G401 (cell line): Measurements from ENCODE around the gene RTL10. TPM values are rescaled to one million over a fixed set of nuclear protein-coding genes. Genes with fewer than 3 reads are reported as not detected.
"Not testable (repeated sequence)": the region's sequence is repeated elsewhere in the genome, so short reads cannot be mapped to it uniquely, and the experiment has no call there.

ENCODE experiments used
- DNase-seq: peaks from one replicate; pipeline ENCODE4 v3.0.0-alpha.2; 2015; ENCODE audit warnings: low spot score
- in situ Hi-C: cut with HindIII; loops from 2 replicates; pipeline ENCODE4 v1.10.0; 2016; ENCODE audit warnings: low sequenced_read_pairs, mixed read lengths
- total RNA-seq: library from RNA; depleted of rRNA; stranded (reverse); fragments of >200 nt; shearing (Covaris generic); gene quantifications from 2 replicates; pipeline ENCODE4 v1.2.3, GENCODE V29; 2014

RTL10 gene
- total RNA-seq, 1 experiment from 2014 or later: 11.0 TPM

DNA sequence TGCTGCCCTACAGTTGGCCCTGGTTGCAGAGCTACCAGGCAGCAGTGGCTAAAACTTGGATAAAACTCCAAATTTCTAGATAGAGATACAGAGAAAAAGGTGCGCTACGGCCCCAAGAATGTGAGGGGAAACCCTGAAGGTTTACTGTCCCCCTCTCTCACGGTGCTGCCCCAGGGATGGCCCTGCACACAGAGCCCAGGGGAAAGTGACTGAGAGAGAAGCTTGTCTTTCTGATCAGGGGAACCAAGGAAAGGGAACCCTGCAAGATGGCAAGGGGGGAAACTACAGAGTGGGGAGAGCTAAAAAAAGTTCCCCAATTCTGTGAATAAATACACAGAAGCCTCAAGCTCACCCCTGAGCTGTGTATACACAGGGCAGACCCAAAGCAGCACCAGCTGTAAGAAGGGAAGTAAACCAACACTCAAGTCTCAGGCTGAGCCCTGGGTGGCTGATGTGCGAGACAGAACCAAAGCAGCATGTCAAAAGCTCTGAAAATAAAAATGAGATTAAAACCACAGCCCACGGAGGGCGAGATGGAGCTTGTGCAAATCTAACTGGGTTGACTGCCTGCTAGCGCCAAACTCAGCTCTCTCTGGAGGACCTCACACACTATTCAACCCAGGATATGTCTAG is 22.1 kb downstream of the RTL10 start:
- in situ Hi-C loops: no loop called here
- no peak for DNase-seq

DNA sequence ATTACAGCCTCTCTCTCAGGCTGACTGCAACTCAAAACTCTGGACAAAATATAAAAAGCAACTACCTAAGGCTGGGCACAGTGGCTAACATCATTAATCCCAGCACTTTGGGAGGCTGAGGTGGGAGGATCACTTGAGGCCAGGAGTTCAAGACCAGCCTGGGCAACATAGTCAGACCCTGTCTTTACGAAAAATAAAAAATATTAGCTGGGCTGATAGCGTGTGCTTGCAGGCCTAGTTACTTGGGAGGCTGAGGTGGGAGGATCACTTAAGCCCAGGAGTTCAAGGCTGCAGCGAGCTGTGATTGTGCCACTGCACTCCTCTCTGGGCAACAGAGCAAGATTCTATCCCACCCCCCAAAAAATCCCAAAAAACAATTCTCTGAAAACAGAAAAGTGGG is 22.7 kb downstream of the RTL10 start:
- in situ Hi-C loops, DNase-seq: not testable (repeated sequence)

DNA sequence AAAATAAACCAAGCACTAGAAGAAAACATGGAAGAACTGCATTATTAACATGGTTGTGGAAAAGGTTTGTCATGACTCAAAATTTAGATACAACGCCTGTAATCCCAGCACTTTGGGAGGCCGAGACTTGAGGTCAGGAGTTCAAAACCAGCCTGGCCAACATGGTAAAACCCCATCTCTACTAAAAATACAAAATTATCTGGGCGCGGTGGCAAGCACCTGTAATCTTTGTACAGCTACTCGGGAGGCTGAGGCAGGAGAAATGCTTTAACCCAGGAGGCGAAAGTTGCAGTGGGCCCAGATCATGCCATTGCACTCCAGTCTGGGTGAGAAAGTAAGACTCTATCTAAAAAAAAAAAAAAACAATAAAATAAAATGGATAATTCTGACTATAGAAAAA is 23.7 kb downstream of the RTL10 start:
- no peak for DNase-seq

DNA sequence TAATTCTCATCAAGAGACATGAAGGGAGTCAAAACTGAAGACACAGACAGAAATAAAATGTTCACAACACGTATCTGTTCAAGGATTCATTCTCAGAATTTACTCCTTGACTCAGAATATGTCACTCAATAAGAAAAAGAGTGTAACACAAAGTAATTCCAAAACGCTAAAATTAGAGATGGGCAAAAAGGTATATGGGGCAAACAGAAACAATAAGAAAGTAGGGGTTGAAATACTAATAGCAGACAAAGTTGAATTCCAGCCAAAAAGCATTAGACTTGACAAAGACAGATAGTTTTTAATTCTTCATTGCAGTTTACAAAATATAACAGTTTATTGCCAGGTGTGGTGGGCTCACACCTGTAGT is 26.7 kb downstream of the RTL10 start:
- DNase-seq: no peak
- in situ Hi-C loops: no loop called here

More for the DNA sequence above, 23.7 kb downstream of the RTL10 start:
- in situ Hi-C loops: no loop called here

DNA sequence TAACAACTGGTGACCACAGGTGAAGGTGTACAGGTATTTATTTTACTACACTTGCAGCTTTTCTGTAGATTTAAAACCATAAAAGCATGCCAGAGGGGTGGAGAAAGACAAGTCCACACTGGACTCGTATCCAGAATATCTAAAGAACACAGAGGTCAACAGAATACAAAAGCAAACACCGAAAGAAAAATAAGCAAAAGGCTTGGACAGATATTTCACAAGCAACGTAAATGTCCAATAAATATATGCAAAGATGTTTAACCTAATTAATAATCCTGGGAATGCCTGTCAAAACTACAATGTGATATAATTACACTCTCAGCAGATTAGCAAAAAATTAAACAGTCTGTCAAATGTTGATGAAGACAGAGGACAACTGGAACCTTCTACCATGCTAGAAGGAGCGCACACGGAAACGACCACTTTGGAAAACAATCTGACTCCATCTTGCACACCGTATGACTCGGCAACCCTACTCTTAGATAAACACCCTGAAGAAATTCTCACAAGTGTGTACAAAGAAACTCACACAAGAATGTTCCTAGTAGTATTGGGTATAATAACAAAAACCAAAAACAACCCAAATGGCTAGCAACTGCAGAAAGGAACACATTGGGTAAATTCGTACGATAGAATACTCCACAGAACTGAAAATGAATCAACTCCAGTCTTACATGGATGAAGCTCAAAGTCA is 27.2 kb downstream of the RTL10 start:
- no peak for DNase-seq
- in situ Hi-C loops: no loop called here

DNA sequence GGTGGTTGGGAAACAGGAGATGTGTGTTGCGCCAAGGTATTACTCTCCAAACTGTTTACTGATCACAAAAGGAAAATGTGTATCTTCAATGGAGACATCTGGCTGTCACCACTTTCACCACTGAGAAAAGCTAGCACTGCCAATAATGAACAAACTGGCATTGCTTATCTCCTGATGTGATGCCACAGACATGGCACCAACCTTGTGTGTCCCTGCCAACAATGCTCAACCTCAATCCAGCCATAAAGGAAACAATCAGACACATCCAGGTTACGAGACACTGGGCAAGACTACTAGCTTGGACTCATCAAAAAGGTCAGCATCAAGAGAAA is 28.1 kb downstream of the RTL10 start:
- in situ Hi-C loops: no loop called here
- DNase-seq: no peak

DNA sequence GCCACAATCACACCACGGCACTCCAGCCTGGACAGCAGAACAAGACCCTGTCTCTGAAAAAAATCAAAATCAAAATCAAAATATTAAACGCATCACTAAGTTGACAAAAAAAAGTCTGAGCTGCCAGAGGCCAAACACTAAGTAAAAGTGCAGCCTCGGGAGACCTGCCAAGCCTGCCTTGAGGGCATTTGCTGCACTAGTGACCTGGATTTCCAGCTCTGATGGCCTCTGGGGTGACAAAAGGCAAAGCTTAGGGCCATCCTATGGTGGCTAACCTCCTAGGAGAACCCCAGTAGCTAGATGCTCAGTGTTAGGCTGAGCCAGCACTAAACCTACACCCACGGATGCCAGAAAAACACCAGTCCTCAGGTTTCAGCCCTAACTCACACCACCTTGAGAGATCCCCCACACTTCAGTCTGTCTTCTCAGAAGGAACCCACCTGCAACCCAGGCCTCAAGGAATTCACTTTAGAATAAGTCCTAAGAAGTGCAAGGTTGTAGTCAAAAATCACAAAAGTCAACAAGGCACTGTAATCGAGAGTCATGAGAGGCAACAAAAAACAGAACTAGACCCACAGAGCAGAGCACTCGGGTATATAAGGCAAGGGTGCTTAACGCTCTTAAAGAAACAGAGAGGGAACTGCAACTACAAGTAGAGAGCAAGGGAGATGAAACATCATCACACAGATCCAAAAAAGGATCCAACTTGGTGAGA is 28.6 kb downstream of the RTL10 start:
- no peak for DNase-seq
- in situ Hi-C loops: no loop called here

DNA sequence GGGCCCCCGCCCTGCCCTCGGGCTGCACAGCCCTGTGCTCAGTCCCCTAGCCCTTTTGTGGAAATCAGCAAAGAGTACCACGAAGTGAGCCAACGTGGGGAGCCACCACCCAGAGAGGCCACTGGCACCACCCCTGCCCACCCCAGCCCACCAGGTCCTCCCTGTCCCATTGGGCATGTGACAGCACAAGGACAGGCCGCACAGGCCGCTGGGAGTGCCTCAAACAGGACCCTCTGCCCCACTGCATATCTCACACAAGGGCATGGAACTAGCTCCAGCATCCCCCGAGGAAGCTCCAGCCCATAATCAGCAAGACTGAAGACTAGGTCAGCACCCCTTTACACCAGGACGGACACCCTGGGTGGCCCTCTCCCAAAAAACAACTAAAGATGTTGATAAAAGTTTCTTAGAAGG is 29.7 kb downstream of the RTL10 start:
- DNase-seq: no peak
- in situ Hi-C loops: no loop called here

DNA sequence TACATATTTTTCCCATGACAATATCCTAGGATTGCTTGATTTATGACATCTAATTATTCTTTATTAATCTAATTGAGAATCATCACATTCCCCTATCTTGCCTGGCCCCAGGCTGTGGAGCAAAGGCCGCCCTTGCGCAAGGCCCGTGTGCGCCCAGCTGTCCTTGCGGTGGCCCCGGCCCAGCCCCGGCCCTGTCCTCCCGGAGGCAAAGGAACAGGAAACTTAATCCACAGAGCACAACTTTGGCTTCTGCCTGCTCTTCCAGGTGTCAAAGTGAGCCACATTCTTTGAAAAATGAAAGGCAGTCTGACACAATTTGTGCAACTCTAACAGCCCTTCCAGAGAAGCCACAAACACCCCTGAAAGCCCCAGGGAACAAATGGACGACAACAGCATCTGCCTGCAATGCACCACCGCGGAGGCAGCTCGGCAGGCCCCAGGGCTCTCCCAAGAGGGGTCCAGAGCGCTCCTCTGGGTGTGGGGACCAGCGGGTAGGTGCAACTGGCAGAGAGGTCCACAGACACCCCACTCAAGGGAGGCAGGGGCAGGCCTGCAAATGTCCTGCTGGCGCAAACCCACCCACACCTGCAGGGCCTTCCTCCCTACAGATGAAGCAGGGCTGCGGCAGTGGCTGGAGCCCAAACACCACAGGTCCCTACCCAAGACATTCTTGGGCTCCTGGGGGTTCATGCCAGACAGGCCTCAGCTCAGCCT is 30.3 kb downstream of the RTL10 start:
- in situ Hi-C loops: no loop called here
- no peak for DNase-seq

DNA sequence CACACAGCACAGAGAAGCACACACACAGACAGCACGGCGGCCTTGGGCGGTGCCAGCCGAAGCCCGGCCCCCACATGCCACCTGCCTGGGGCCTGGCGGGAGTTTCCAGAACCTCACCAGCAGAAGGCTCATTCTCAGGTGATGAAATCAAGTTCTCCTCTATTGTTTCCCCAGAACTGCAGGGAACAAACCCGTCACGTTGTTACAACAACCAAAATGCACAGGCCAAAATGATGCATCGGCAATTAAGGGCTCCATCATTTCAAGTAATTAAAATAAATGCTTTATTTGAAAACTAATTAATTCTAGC is 30.8 kb downstream of the RTL10 start:
- in situ Hi-C loops: no loop called here
- DNase-seq: no peak

DNA sequence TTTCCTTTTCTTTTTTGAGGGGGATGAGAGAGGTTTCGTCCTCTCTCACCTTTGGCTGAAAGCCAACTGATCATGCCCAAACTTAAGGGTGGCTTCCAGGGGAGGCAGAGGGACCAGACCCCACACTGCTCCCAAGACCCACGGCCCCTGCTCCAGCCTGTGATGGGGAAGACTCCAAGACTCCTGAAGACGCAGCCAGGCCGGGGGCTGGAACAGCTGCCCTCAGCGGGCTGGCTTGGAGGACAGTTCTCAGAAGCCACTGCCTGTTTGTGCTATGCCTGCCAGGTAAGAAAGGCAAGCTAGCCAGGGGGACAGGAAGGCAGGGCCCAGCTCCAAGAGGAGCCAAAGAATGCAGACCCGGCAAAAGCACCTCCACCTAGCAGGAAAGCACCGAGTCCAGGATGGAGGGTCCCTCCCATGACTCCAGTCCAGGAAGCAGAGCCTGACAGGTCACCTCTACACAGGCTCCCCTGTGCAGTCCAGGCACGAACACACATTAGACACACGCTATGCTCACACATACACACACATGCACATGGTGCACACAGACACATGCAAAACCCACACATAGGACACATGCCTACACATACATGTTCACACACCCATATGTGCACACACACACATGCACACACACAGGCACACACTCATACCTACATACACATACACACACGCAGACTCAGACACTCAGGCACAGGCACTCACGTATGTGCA is 31.3 kb downstream of the RTL10 start:
- DNase-seq: no peak

DNA sequence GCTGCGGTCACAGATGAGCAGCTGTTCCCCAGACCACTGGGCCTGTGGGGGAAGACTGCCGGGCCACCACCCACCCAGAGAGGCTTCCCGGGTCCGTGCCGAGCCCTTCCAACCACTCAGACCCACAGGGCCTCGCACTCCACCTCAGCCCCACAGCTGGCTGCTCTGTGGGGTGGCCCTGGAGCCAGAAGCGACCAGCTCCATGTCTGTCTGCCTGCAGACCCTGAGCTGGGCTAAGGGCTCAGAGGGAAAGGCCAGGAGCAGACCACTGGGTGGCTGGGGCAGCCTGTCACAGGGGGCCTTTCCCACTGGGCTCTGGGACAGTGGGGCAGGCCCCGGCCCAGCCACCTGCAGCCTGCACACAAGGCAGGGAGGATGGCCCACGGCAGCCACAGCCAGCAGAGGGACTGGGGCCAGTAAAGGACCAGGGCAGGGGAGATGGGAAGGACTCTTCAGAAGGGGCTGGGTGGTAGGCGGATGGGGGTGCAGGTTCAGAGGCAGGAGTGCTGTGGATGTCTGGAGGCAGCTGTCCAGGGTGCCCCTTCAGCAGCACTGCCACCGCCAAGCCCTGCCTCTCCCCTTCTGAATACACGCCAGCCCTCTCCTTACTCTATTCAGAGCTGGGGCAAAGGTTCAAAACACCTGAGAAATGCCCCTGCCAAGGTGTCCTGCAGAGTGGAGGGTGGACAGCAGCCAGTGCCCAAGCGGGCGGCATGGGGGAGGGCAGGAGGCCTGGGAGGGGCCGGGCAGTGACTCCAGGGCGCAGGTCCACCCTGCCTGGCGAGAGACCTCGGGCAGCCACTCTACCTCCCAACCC is 32.2 kb downstream of the RTL10 start:
- no peak for DNase-seq

More for the DNA sequence above, 31.3 kb downstream of the RTL10 start:
- in situ Hi-C loops: no loop called here

DNA sequence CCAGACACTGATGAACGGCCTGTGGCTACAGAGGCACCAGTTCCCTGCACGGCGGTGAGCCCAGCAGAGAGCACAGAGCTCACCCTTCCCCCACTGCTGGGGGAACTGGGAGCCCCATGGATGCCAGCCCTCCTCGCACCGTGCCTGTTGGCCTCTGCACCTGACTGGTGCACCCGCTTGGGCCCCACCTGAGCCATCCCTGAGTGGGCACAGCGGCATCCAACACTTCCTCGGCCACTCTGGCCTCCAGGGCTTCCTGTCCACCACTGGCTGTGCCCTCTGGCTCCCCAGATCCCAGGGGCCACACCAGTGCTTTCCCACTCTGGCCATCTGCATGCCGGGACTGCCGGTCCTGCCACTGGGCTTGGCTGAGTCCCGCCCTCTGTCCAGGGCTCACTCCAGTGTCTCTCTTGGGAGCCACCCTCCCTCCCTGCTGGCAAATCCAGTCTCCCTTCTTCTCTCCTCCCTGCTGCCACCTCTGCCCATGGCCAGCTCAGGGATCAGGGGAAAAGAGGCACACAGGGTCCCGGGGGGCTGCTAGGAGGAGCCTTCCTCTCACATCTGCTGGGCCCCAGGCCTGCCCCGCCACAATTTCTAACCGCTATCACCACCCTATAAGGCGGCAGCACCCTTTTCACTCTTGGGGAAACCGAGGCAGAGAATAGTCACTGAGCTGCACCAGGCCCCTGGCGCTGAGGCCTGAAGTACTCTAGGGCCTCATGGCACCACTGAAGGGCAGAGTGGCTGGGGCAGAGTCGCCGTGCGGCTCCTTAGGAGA is 33.0 kb downstream of the RTL10 start:
- in situ Hi-C loops: no loop called here
- DNase-seq: no peak

More for the DNA sequence above, 32.2 kb downstream of the RTL10 start:
- in situ Hi-C loops: no loop called here

DNA sequence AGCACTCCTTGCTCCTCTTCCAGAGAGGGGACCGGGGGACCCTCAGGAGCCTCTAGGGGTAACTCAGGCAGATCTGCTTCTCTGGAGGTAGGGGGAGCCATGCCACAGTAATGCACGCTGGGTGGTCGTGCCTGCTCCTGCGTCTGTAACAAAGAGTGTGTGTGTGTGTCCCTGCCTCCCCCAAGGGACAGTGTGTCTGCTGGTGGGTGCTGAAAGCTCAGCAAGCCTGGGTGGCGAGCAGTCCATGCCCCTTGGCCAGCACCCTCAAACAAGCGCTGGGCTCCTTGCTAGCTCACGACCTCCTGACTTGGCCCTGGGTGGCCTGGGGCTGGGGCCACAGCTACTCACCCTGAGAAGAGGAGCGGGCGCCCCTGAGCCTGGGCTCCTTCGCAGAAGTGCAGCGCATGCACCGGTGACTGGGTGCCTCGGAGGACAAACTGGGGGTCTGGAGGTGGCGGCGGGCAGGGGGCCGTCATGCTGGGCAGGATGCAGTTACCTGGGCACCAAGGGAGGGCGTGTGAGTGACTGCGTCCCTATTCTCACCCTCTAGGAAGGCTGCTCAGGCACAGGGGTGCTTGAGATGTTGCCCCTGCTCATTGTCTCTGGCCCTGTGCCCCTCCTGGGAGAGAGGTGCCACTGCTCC is 33.7 kb downstream of the RTL10 start:
- no peak for DNase-seq
- in situ Hi-C loops: no loop called here

DNA sequence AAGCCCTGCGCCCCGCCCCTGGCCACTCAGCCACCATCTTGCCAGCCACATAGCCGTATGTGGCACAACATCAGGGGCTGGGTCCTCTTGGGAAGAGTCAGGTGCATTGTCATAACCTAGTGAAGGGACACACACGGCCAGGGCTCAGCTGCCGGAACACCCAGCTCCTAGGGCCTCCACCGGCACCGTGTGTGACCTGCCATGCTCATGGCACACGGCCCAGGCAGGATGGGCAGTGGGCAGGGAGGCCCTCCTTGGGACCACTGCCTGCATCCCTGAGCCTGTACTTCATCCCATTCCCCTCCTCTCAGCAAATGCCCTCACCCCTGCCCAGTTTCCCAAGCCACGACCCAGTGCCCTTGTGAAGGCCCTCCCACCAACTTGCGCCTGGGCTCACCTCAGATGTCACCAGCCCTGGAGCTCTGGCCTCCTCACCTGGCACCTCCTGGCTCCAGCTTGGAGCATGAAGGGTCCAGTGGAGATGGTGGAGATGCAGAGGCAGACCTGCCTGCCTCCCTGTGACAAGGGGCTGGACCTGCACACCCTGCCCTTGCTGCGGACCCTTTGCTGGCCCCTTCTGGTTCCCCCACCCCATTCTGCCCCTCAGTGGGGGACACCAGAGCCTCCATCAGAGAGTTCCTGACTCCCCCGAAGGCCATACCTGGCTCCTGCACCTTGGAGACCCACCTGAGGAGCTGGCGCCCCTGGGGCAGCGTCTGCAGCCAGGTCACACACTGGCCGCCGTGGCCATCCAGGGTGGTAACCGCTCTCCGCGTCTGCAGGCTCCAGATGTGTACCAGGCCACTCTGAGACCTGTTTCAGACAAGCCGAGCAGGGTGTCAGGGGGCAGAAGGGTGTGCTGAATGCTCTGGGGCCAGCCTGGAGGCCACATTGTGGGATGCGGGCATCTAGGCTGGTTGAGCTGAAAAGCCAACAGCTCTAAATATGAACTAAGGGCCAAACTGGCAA is 34.5 kb downstream of the RTL10 start:
- in situ Hi-C loops: no loop called here
- no peak for DNase-seq

DNA sequence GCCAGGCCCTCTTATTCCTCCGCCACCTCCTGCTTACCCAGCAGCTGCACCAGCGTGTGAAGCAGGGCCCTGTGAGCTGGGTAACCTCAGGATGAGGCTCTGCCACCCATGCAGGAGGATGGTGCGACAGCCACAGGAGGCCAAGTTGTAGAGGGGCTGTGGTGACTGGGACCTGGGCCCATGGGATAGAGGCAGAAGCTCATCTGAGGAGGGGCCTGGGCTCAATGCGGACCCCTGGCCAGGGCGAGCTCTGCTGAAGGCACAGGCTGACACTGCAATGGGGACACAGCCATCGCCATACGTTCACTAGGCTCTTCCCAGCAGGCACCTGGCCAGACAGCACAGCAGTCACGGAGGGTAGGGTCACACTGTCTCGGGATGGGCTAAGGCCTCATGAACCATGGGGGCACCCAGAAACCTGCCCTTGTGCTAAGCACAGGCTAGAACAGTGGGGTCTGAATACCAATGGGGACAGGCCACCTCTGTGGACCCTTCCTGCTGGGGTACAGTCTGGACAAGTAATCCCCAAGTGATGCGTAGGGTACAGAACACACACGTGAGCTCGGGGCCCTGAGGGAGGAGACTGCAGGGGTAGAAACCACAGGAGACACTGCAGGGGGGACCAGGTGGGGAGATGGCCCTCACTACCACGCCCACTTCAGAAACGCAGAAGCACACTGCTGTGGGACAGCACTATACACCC is 35.3 kb downstream of the RTL10 start:
- in situ Hi-C loops: no loop called here
- no peak for DNase-seq
